Lower leg skin (tissue), 4 donors: Measurements from ENCODE around the gene BCL2. TPM values are rescaled to one million over a fixed set of nuclear protein-coding genes. Genes with fewer than 3 reads are reported as not detected.

ENCODE experiments used
- DNase-seq, 2 donors: peaks; one replicate each; pipeline ENCODE4 v3.0.0-alpha.2; 2019; ENCODE audit warnings: low spot score in 2 of 2
- H3K4me3 ChIP-seq: fragments of 200-600 bp; sonication (generic); 2 replicates; pipeline ENCODE4 v1.5.1; 2017; ENCODE audit warnings: mild to moderate bottlenecking, low read depth; ENCODE audit not compliant: poor library complexity, severe bottlenecking
- POLR2A ChIP-seq, 2 donors: fragments of 450-650 bp; IDR thresholded peaks; one replicate each; pipeline ENCODE4 v1.6.1; 2016 to 2017; ENCODE audit warnings: antibody characterized with exemption in 2 of 2, mild to moderate bottlenecking in 1 of 2, moderate library complexity in 1 of 2
- WGBS, 2 donors: methylation state at CpG; one replicate each; pipeline ENCODE4 v1.1.5; 2018; 5-methylcytosine and 5-hydroxymethylcytosine counted together
- intact Hi-C: fragments of 100-400 bp; cut with DNase I; formaldehyde crosslinking; loops from one replicate; pipeline ENCODE4 v1.15.0; 2023; ENCODE audit warnings: low total_unique reads
- total RNA-seq, 4 donors: library from RNA; depleted of rRNA; stranded (reverse); fragments of >200 nt; gene quantifications; one replicate each; pipeline ENCODE4 v1.1.0, GENCODE V29; 2016
- TF ChIP-seq, protein P1 (sequence below), 3 donors: fragments of 450-650 bp; IDR thresholded peaks; one replicate each; pipeline ENCODE4 v1.5.1; 2016; ENCODE audit warnings: antibody characterized with exemption in 3 of 3, mild to moderate bottlenecking in 3 of 3, moderate library complexity in 2 of 3

BCL2 gene
- total RNA-seq, 4 donors from 2014 or later = 12.8 to 21.7 (median 18.2) TPM

DNA sequence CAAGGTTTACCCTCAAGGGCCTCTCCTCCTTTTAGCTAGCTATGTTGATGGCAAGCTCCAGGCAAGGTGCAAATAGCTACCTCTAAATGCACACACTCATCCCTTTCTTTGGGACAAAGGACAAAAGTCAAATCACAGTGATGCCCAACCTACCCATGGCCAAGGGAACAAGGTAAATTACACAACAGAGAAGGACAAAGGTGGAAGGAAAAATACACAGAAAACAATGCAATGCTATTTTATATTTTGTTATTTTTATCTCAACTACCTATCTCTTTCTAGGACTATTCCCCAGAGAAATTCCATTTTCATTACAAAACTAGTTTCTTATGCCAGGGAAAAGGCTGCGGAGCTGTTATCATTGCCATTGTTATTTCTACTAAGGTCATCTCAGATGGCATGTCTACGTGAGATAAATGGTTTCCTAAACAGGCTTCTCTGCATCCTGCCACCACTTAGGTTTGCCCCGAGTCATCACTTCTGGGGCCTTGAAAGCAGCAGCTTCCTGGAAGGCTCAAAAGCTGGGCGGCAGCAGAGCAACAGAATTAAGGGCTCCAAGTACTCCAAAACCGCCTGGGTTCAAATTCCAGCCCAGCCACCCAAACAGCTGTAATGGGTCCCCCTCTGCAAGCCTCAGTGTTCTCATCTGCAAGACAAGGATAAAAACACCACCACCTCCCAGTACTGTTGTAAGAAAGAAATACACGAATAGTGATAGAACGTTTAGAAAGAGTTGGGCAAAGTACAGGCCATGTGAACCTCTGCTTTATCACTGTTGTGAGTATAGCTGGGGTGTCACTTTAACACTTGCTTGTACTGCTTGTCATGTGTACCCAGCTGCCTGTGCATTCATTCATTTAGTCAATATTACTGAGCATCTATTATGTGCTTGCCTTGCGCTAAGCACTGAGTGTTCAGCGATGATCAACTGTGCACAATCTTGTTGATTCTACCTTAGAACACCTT, 20.9 kb downstream of the BCL2 start:
- 81 to 91% methylated on average over 9 of the region's 9 CpGs for WGBS, 2 donors
- intact Hi-C loops = no loop called here
- no peak overlapping the region for H3K4me3 ChIP-seq
- TF ChIP-seq, protein P1, sequence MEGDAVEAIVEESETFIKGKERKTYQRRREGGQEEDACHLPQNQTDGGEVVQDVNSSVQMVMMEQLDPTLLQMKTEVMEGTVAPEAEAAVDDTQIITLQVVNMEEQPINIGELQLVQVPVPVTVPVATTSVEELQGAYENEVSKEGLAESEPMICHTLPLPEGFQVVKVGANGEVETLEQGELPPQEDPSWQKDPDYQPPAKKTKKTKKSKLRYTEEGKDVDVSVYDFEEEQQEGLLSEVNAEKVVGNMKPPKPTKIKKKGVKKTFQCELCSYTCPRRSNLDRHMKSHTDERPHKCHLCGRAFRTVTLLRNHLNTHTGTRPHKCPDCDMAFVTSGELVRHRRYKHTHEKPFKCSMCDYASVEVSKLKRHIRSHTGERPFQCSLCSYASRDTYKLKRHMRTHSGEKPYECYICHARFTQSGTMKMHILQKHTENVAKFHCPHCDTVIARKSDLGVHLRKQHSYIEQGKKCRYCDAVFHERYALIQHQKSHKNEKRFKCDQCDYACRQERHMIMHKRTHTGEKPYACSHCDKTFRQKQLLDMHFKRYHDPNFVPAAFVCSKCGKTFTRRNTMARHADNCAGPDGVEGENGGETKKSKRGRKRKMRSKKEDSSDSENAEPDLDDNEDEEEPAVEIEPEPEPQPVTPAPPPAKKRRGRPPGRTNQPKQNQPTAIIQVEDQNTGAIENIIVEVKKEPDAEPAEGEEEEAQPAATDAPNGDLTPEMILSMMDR (IDR thresholded peaks at IDR 0.05) = no peak
- TF ChIP-seq POLR2A (IDR thresholded peaks at IDR 0.05) = no peak
- DNase-seq = no peak

DNA sequence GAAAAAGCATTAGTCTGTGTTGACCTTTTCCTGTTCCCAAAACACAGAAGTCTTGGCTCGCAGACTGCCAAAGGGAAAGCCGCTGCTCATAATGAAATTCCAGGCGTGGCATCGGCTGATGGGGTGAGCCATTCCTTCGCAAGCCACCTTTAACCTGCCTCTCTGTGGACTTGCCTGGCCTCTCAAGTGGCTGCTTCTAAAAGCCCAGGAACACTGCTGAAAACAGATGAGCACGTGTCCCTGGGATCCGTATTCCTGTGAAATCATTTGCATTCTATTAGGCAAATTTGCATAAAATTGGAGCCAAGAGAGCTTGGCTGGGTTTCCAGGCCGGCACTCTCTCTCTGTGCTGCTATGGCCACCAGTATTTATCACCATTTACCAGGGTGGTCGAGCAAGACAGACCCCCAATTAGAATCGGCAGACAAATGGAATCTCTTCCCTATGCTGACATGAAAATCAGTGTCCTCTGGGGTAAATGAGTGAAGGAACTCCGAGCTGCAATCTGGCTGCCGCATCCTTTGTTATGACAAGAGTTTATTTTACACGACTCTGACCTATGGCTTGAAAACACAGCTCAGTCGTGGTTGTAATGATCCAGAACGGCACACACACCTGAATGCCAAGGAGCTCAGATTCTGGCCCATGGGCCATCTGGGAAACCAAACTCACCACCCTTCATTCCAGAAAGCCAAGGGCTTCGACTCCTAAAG, 21.7 kb downstream of the BCL2 start:
- intact Hi-C loops = no loop called here
- WGBS, 2 donors = 47 to 53% methylated on average over 16 of the region's 16 CpGs
- no peak overlapping the region for H3K4me3 ChIP-seq
- TF ChIP-seq, protein P1 (IDR thresholded peaks at IDR 0.05) = no peak
- no peak for TF ChIP-seq POLR2A (IDR thresholded peaks at IDR 0.05)
- no peak for DNase-seq

DNA sequence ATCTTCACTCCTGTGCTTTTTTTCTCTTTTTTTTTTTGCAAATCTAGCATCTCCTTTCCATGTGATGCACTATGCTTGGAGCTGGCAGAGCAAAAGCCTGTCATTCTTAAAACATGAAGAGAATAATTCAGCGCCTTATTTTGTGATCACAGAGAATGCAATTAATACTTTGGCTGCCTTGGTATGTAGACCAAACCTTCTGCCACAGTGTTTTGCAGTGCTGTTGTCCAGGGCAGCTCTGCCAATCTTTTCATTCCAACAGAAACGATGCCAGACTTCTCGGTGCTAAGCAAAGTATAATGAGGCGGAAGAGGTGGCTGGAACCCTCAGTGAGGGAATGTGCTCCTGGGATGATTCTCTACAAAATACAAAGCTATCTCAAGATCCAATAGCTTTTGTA, 25.6 kb downstream of the BCL2 start:
- H3K4me3 ChIP-seq = no peak overlapping the region
- 35 to 37% methylated on average over 4 of the region's 4 CpGs for WGBS, 2 donors
- intact Hi-C loops = no loop called here
- DNase-seq = no peak
- TF ChIP-seq POLR2A (IDR thresholded peaks at IDR 0.05) = no peak
- TF ChIP-seq, protein P1 (IDR thresholded peaks at IDR 0.05) = no peak

DNA sequence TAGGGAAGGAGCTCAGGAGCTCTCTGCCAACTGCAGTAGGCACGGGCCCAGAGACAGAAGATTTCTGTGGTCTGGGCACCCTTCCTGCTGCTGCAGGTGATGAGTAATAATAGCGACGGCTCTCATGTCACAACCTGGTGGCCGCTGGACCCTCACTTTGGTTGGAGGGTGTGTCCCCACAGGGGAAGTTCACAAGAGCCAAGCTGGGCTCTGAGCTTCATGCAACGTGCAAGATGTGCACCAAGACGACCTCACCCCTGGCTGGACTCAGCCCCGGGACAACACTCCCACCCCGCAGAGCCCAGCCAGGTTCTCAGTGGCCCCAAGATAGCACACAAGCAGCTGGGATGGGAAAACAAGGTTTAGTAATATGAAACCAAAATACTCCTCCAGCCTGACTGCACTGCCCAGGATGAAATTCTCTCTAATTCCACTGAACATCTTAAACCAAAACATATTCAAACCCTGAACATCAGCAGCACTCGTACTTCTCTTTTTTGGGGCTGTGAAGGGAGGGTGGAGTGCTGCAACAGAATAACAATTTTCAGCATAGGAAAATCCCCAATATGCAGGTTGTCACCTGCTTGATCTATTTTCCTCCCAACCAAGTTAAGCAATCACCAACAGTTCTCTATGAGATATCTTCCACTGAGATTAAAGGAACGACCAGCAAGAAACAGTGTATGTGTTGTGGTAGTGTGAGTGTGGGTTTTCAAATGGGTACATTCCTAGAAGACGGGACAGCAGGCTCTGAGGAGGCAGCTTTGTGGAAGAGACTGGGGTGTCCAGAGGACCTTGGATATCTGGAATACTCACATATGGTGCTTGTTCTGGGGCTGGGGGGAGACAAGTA, 26.5 kb downstream of the BCL2 start:
- no peak overlapping the region for H3K4me3 ChIP-seq
- DNase-seq = no peak
- intact Hi-C loops = no loop called here
- no peak for TF ChIP-seq POLR2A (IDR thresholded peaks at IDR 0.05)
- TF ChIP-seq, protein P1 (IDR thresholded peaks at IDR 0.05) = no peak
- 38 to 47% methylated on average over 11 of the region's 11 CpGs for WGBS, 2 donors

DNA sequence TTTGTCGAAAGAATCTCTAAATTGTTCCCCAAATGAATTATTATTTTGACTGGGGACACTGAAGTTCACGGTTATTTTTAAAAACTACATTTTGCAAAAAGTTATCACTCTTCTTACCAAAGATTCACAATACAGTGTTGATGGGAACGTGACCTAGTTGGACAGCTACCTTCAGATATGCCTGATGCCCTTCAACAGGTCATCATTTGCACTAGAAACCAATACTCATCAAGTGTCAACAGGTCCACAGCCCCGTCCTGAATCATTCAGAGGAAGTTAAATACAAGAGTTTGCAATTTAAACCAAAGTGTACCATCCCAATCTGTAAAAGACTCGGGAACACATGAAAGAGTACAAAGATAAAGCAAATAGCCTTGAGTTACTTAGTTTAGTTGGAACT, 28.3 kb downstream of the BCL2 start:
- no peak for DNase-seq
- TF ChIP-seq, protein P1 (IDR thresholded peaks at IDR 0.05) = no peak
- no peak for TF ChIP-seq POLR2A (IDR thresholded peaks at IDR 0.05)
- no peak overlapping the region for H3K4me3 ChIP-seq
- WGBS, 2 donors = 90 to 91% methylated on average over 5 of the region's 5 CpGs
- intact Hi-C loops = no loop called here
